HEK293T (cell line): ENCODE measurements around the gene PCDHB10.

Source experiments
- ARNT ChIP-seq: fragments of 450-650 bp; IDR thresholded peaks from 2 replicates; pipeline ENCODE4 v1.6.1; 2017; ENCODE audit warnings: mild to moderate bottlenecking
- BHLHE40 ChIP-seq: fragments of 450-650 bp; IDR thresholded peaks from 2 replicates; pipeline ENCODE4 v1.6.1; 2016; ENCODE audit warnings: mild to moderate bottlenecking, moderate library complexity, borderline replicate concordance
- FOXM1 ChIP-seq: fragments of 450-650 bp; IDR thresholded peaks from 2 replicates; pipeline ENCODE4 v1.6.1; 2017; ENCODE audit warnings: mild to moderate bottlenecking, borderline replicate concordance
- L3MBTL2 ChIP-seq: fragments of 450-650 bp; conservative IDR thresholded peaks from 2 replicates; pipeline ENCODE4 v1.6.1; 2016; ENCODE audit warnings: mild to moderate bottlenecking
- PKNOX1 ChIP-seq: fragments of 450-650 bp; IDR thresholded peaks from 2 replicates; pipeline ENCODE4 v1.6.1; 2016

- TF ChIP-seq PKNOX1 (no peak), ARNT (no peak), FOXM1 (no peak), L3MBTL2 (no peak), BHLHE40 (no peak)
These were observed 41.2 kb upstream of the PCDHB10 start for GRCh38 chr5:141150993-141151325.
